ENCODE data around the gene ZNF282. TPM values are rescaled to one million over a fixed set of nuclear protein-coding genes. Genes with fewer than 3 reads are reported as not detected.
"Not testable (repeated sequence)": the region's sequence is repeated elsewhere in the genome, so short reads cannot be mapped to it uniquely, and the experiment has no call there.

The ZNF282 gene
- total RNA-seq, 1 donor from 2014 or later, result 24.5 TPM

- no peak overlapping the region for H3K4me3 Mint-ChIP-seq (ENCODE audit: unreplicated experiment)
- no peaks in the 10 kb centered on the region for H3K27me3 Mint-ChIP-seq (ENCODE audit: low read depth)
- no peak overlapping the region for H3K27ac Mint-ChIP-seq (ENCODE audit: unreplicated experiment)
- TF ChIP-seq CTCF (IDR thresholded peaks at IDR 0.05), result no peak
- H3K36me3 Mint-ChIP-seq (ENCODE audit: low read depth), result peaks cover 4% of the 10 kb centered on the region
- H3K9me3 Mint-ChIP-seq (ENCODE audit: low read depth), result no peaks in the 10 kb centered on the region
- DNase-seq (ENCODE audit: low spot score), result peak; percentile 27
- H3K4me1 Mint-ChIP-seq (ENCODE audit: low read depth), result peaks cover 15% of the 10 kb centered on the region
Measured at GRCh38 chr7:149229526-149229925, 34.2 kb downstream of the ZNF282 start.

- Mint-ChIP-seq H3K9me3 (ENCODE audit: low read depth) (no peaks in the 10 kb centered on the region), H3K36me3 (ENCODE audit: low read depth) (no peaks in the 10 kb centered on the region), H3K27me3 (ENCODE audit: low read depth) (no peaks in the 10 kb centered on the region), H3K4me3 (ENCODE audit: unreplicated experiment) (no peak overlapping the region), H3K27ac (ENCODE audit: unreplicated experiment) (no peak overlapping the region), H3K4me1 (ENCODE audit: low read depth) (peaks cover 15% of the 10 kb centered on the region)
- no peak for DNase-seq (ENCODE audit: low spot score)
- TF ChIP-seq CTCF (IDR thresholded peaks at IDR 0.05), result no peak
Measured at GRCh38 chr7:149232362-149232761, 37.0 kb downstream of the ZNF282 start.

- H3K36me3 Mint-ChIP-seq (ENCODE audit: low read depth); H3K4me3 Mint-ChIP-seq (ENCODE audit: unreplicated experiment); H3K9me3 Mint-ChIP-seq (ENCODE audit: low read depth); H3K27me3 Mint-ChIP-seq (ENCODE audit: low read depth); DNase-seq (ENCODE audit: low spot score): not testable (repeated sequence)
- Mint-ChIP-seq H3K4me1 (ENCODE audit: low read depth) (peaks cover 18% of the 10 kb centered on the region), H3K27ac (ENCODE audit: unreplicated experiment) (peak overlapping the region; percentile 96)
Measured at GRCh38 chr7:149233655-149234204, 38.4 kb downstream of the ZNF282 start.

GRCh38 chr7:149237502-149237901, 42.2 kb downstream of the ZNF282 start:
- H3K9me3 Mint-ChIP-seq (ENCODE audit: low read depth), result peaks cover 3% of the 10 kb centered on the region
- H3K36me3 Mint-ChIP-seq (ENCODE audit: low read depth), result peaks cover 2% of the 10 kb centered on the region
- H3K27me3 Mint-ChIP-seq (ENCODE audit: low read depth), result no peaks in the 10 kb centered on the region
- H3K4me1 Mint-ChIP-seq (ENCODE audit: low read depth), result peaks cover 33% of the 10 kb centered on the region
- no peak overlapping the region for H3K4me3 Mint-ChIP-seq (ENCODE audit: unreplicated experiment)
- no peak for DNase-seq (ENCODE audit: low spot score)
- H3K27ac Mint-ChIP-seq (ENCODE audit: unreplicated experiment), result no peak overlapping the region
- TF ChIP-seq CTCF (IDR thresholded peaks at IDR 0.05), result no peak

- Mint-ChIP-seq H3K27me3 (ENCODE audit: low read depth) (no peaks in the 10 kb centered on the region), H3K4me1 (ENCODE audit: low read depth) (peaks cover 30% of the 10 kb centered on the region), H3K27ac (ENCODE audit: unreplicated experiment) (peak overlapping the region; percentile 32), H3K9me3 (ENCODE audit: low read depth) (peaks cover 9% of the 10 kb centered on the region), H3K36me3 (ENCODE audit: low read depth) (peaks cover 6% of the 10 kb centered on the region), H3K4me3 (ENCODE audit: unreplicated experiment) (no peak overlapping the region)
- DNase-seq (ENCODE audit: low spot score), result no peak
- TF ChIP-seq CTCF (IDR thresholded peaks at IDR 0.05), result no peak
Measured at GRCh38 chr7:149238051-149238450, 42.7 kb downstream of the ZNF282 start.
